IMR-90 (cell line): Measurements from ENCODE around the gene FLT1. TPM values are rescaled to one million over a fixed set of nuclear protein-coding genes. Genes with fewer than 3 reads are reported as not detected.

Experiments
- ATAC-seq: fragments of 200-7000 bp; cut with Tn5 transposase; 2 replicates; pipeline ENCODE4 v1.9.1; 2020; ENCODE audit warnings: low read depth, mild to moderate bottlenecking, moderate library complexity
- BruUV-seq: library from RNA; stranded (reverse); fragments of 400-500 nt; replicated peaks from 2 replicates; lab custom pipeline; 2021; lab: Mats Ljungman, UMichigan
- CTCF ChIA-PET: fragments of 300-600 bp; formaldehyde crosslinking; extraction: SDS; loops from one replicate; lab custom pipeline; 2021; ENCODE audit warnings: antibody characterized with exemption; lab: Yijun Ruan, JAX
- POLR2A ChIA-PET: fragments of 300-600 bp; sonication (Branson Sonifier 250); formaldehyde crosslinking; loops from one replicate; lab custom pipeline; 2022; ENCODE audit warnings: antibody characterized with exemption; ENCODE audit not compliant: unreplicated experiment; lab: Charles Lee
- DNase-seq: peaks from one replicate; pipeline ENCODE4 v3.0.0; 2013
- H2AFZ ChIP-seq: replicated peaks from 2 replicates; pipeline ENCODE3; 2013; ENCODE audit warnings: low read length, mild to moderate bottlenecking; ENCODE audit not compliant: poor library complexity
- H2AK5ac ChIP-seq: 2 replicates; pipeline ENCODE4 v1.6.1; 2013; ENCODE audit warnings: low read depth, low read length, inconsistent platforms
- H2AK9ac ChIP-seq: replicated peaks from 2 replicates; pipeline ENCODE3; 2013; ENCODE audit warnings: mild to moderate bottlenecking, low read depth, low read length, moderate library complexity; ENCODE audit not compliant: poor library complexity
- H2BK120ac ChIP-seq: 2 replicates; pipeline ENCODE4 v1.6.1; 2013; ENCODE audit warnings: low read depth, low read length, inconsistent platforms
- H2BK15ac ChIP-seq: 3 replicates; pipeline ENCODE4 v1.6.1; 2013; ENCODE audit warnings: low read depth, low read length, inconsistent platforms
- H2BK20ac ChIP-seq: 2 replicates; pipeline ENCODE4 v1.6.1; 2013; ENCODE audit warnings: low read depth, mild to moderate bottlenecking, inconsistent platforms, low read length, moderate library complexity
- H2BK5ac ChIP-seq: 2 replicates; pipeline ENCODE4 v1.6.1; 2013; ENCODE audit warnings: mild to moderate bottlenecking, low read depth, low read length, inconsistent platforms; ENCODE audit not compliant: poor library complexity, severe bottlenecking
- H3K14ac ChIP-seq: replicated peaks from 2 replicates; pipeline ENCODE4 v1.6.1; 2013; ENCODE audit warnings: low read depth, low read length, inconsistent platforms
- H3K18ac ChIP-seq: 2 replicates; pipeline ENCODE4 v1.6.1; 2013; ENCODE audit warnings: low read depth, low read length, control low read depth
- H3K23ac ChIP-seq: 2 replicates; pipeline ENCODE4 v1.6.1; 2013; ENCODE audit warnings: low read depth, low read length, inconsistent platforms
- H3K27ac ChIP-seq: 2 replicates; pipeline ENCODE4 v1.5.1; 2013; ENCODE audit warnings: mild to moderate bottlenecking, control low read depth, low read length; ENCODE audit not compliant: insufficient read depth
- H3K27me3 ChIP-seq: 2 replicates; pipeline ENCODE4 v1.6.1; 2013; ENCODE audit warnings: low read length; ENCODE audit not compliant: control insufficient read depth, insufficient read depth
- H3K36me3 ChIP-seq: 2 replicates; pipeline ENCODE4 v1.6.1; 2013; ENCODE audit warnings: low read length, mixed read lengths; ENCODE audit not compliant: control insufficient read depth, insufficient read depth
- H3K4ac ChIP-seq: 2 replicates; pipeline ENCODE4 v1.6.1; 2013; ENCODE audit warnings: low read depth, low read length, inconsistent platforms
- H3K4me1 ChIP-seq: 2 replicates; pipeline ENCODE4 v1.6.1; 2013; ENCODE audit warnings: low read length, mixed read lengths; ENCODE audit not compliant: control insufficient read depth, insufficient read depth
- H3K4me2 ChIP-seq: 2 replicates; pipeline ENCODE4 v1.6.1; 2013; ENCODE audit warnings: low read depth, mild to moderate bottlenecking, control low read depth, low read length, moderate library complexity
- H3K4me3 ChIP-seq: 2 replicates; pipeline ENCODE4 v1.5.1; 2013; ENCODE audit warnings: low read depth, mild to moderate bottlenecking, control low read depth, low read length, moderate library complexity; ENCODE audit not compliant: insufficient read depth
- H3K56ac ChIP-seq: 2 replicates; pipeline ENCODE4 v1.6.1; 2013; ENCODE audit warnings: low read length, inconsistent platforms; ENCODE audit not compliant: insufficient read depth; ENCODE audit errors: extremely low read depth
- H3K79me1 ChIP-seq, 2 experiments: 2 replicates each; pipeline ENCODE4 v1.6.1; 2013; ENCODE audit warnings: low read length in 2 of 2, inconsistent platforms in 1 of 2, low read depth in 1 of 2
- H3K9ac ChIP-seq: 2 replicates; pipeline ENCODE4 v1.6.1; 2013; ENCODE audit warnings: low read depth, low read length, control low read depth
- H3K9me1 ChIP-seq: 2 replicates; pipeline ENCODE4 v1.6.1; 2013; ENCODE audit warnings: low read length, inconsistent platforms; ENCODE audit not compliant: insufficient read depth
- H3K9me3 ChIP-seq: 2 replicates; pipeline ENCODE4 v1.6.1; 2013; ENCODE audit warnings: low read length; ENCODE audit not compliant: control insufficient read depth, insufficient read depth
- H4K20me1 ChIP-seq: 2 replicates; pipeline ENCODE4 v1.6.1; 2013; ENCODE audit warnings: low read length, inconsistent platforms; ENCODE audit not compliant: insufficient read depth
- H4K5ac ChIP-seq: 2 replicates; pipeline ENCODE4 v1.6.1; 2013; ENCODE audit warnings: mild to moderate bottlenecking, low read depth, low read length, control low read depth
- H4K8ac ChIP-seq, 2 experiments: 2 replicates each; pipeline ENCODE4 v1.6.1; 2013; ENCODE audit warnings: low read depth in 2 of 2, low read length in 2 of 2, control low read depth in 1 of 2, inconsistent platforms in 1 of 2
- H4K91ac ChIP-seq: 2 replicates; pipeline ENCODE4 v1.6.1; 2013; ENCODE audit warnings: low read depth, low read length, inconsistent platforms; ENCODE audit not compliant: insufficient read depth
- BHLHE40 ChIP-seq: fragments of 150-350 bp; IDR thresholded peaks from 2 replicates; pipeline ENCODE4 v1.6.1; 2016; ENCODE audit warnings: mild to moderate bottlenecking, low read depth, low read length
- CEBPB ChIP-seq: IDR thresholded peaks from 2 replicates; pipeline ENCODE4 v1.6.1; 2012; ENCODE audit warnings: low read depth, low read length, improper control_type of control experiment
- CHD1 ChIP-seq: IDR thresholded peaks from 2 replicates; pipeline ENCODE4 v1.6.1; 2012; ENCODE audit warnings: low read depth, low read length, improper control_type of control experiment
- CTCF ChIP-seq: conservative IDR thresholded peaks from 2 replicates; pipeline ENCODE4 v1.5.1; 2012; ENCODE audit warnings: mild to moderate bottlenecking, low read depth, low read length, improper control_type of control experiment
- ELK1 ChIP-seq: fragments of 150-350 bp; IDR thresholded peaks from 2 replicates; pipeline ENCODE4 v1.6.1; 2016; ENCODE audit warnings: low read depth, mild to moderate bottlenecking, low read length, moderate library complexity, borderline replicate concordance
- FOS ChIP-seq: fragments of 150-350 bp; IDR thresholded peaks from 2 replicates; pipeline ENCODE4 v1.6.1; 2016; ENCODE audit warnings: low read depth, low read length
- MAFK ChIP-seq: IDR thresholded peaks from 2 replicates; pipeline ENCODE4 v1.6.1; 2012; ENCODE audit warnings: low read depth, low read length, improper control_type of control experiment
- MAZ ChIP-seq: IDR thresholded peaks from 2 replicates; pipeline ENCODE4 v1.6.1; 2012; ENCODE audit warnings: low read depth, mild to moderate bottlenecking, low read length, improper control_type of control experiment, moderate library complexity, borderline replicate concordance
- MXI1 ChIP-seq: IDR thresholded peaks from 2 replicates; pipeline ENCODE4 v1.6.1; 2012; ENCODE audit warnings: low read depth, mild to moderate bottlenecking, low read length, moderate library complexity, borderline replicate concordance
- NFE2L2 ChIP-seq: fragments of 150-350 bp; IDR thresholded peaks from 2 replicates; pipeline ENCODE4 v1.6.1; 2016; ENCODE audit warnings: low read depth, mild to moderate bottlenecking, low read length
- POLR2A ChIP-seq: IDR thresholded peaks from 2 replicates; pipeline ENCODE4 v1.6.1; 2012; ENCODE audit warnings: mild to moderate bottlenecking, low read depth, low read length
- RAD21 ChIP-seq: IDR thresholded peaks from 2 replicates; pipeline ENCODE4 v1.6.1; 2012; ENCODE audit warnings: low read length, improper control_type of control experiment
- RCOR1 ChIP-seq: IDR thresholded peaks from 2 replicates; pipeline ENCODE4 v1.6.1; 2012; ENCODE audit warnings: mild to moderate bottlenecking, low read length, improper control_type of control experiment; ENCODE audit not compliant: insufficient replicate concordance
- RFX5 ChIP-seq: IDR thresholded peaks from 2 replicates; pipeline ENCODE4 v1.8.0; 2012; ENCODE audit warnings: low read depth, mild to moderate bottlenecking, low read length, moderate library complexity
- SMC3 ChIP-seq: fragments of 150-350 bp; IDR thresholded peaks from 2 replicates; pipeline ENCODE4 v1.6.1; 2016; ENCODE audit warnings: low read depth, mild to moderate bottlenecking, antibody characterized with exemption, low read length, moderate library complexity
- WGBS, 2 experiments: methylation state at CpG; one replicate each; pipeline versions ENCODE4 v1.1.5 to v1.1.7; 2013; ENCODE audit warnings: missing lambda C conversion rate in 2 of 2; ENCODE audit not compliant: insufficient read length in 1 of 2; ENCODE audit errors: extremely low coverage in 2 of 2; 5-methylcytosine and 5-hydroxymethylcytosine counted together
- dilution Hi-C: fragments of 300-500 bp; cut with HindIII; formaldehyde crosslinking; loops from one replicate; pipeline ENCODE4 v1.14.3; 2018; ENCODE audit warnings: low sequenced_read_pairs; ENCODE audit not compliant: unreplicated experiment
- in situ Hi-C: fragments of 300-500 bp; cut with MboI; formaldehyde crosslinking; loops from 3 replicates; pipeline ENCODE4 v1.14.3; 2019; ENCODE audit warnings: low sequenced_read_pairs, inconsistent platforms, mixed read lengths
- intact Hi-C: fragments of 100-400 bp; cut with micrococcal nuclease; formaldehyde crosslinking; loops from 2 replicates; pipeline ENCODE4 v1.10.0; 2022
- polyA plus RNA-seq, 3 experiments: library from polyadenylated mRNA; depleted of rRNA; stranded (reverse); fragments of >200 nt; gene quantifications; 2 replicates each; pipeline ENCODE4 v1.2.3, GENCODE V29; 2012; ENCODE audit warnings: low replicate concordance in 1 of 3
- total RNA-seq: library from RNA; depleted of rRNA; stranded (reverse); fragments of >200 nt; gene quantifications from 2 replicates; pipeline ENCODE4 v1.2.3, GENCODE V29; 2012
- TF ChIP-seq, protein P1 (sequence below): fragments of 150-350 bp; IDR thresholded peaks from 2 replicates; pipeline ENCODE4 v1.6.1; 2017; ENCODE audit warnings: mild to moderate bottlenecking, antibody characterized with exemption, low read length, low read depth

FLT1 gene
- total and polyA plus RNA-seq, 2 of the 4 experiments (the other 2 are of a cell fraction), result 4.5 to 10.4 TPM

DNA sequence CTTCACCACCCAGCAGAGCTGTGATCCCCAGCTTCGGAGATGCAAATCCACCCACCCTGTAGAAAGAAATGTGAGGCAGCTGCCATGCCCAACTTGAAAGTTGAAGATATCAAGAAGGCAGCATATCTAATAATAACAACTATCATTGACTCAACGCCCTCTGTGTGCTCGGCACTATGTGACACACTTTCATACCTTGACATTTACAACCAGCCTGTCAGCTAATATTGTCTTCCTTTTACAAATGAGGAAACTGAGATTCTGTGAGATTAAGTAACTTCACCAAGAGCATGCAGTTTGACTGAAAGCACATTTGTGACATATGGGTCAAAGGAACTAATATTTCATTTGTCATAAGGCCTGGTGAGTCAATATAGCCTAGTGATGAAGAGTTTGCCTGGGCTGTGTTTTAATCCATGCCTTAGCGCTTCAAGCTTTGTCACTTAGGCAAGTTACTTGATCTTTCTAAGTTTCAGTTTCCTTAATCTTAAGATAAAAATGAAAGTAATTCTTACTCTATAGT lies 137.0 kb downstream of the FLT1 start:
- WGBS, 2 experiments, result no CpG with 5 or more reads among the region's 4 CpGs
- CTCF ChIA-PET, result no interaction called here
- intact Hi-C loops, result no loop called here

More for the DNA sequence above, 137.0 kb downstream of the FLT1 start:
- ATAC-seq, result no peak
- Histone ChIP-seq H3K18ac (no peak overlapping the region), H3K4me1 (peaks cover 8% of the 10 kb centered on the region), H4K91ac (no peak overlapping the region), H2AK9ac (no peak overlapping the region), H2BK120ac (no peak overlapping the region), H2AFZ (no peak overlapping the region), H2AK5ac (no peak overlapping the region), H2BK20ac (no peak overlapping the region), H3K4me3 (no peak overlapping the region), H4K20me1 (no peaks in the 10 kb centered on the region), H3K27me3 (no peaks in the 10 kb centered on the region), H3K14ac (no peak overlapping the region), H2BK15ac (no peak overlapping the region), H4K8ac (no peak overlapping the region), H3K23ac (no peak overlapping the region), H3K9ac (no peak overlapping the region), H3K9me1 (peaks cover 3% of the 10 kb centered on the region; the same call in 1 of the 2 replicates), H3K79me1 (no peaks in the 10 kb centered on the region), H4K5ac (no peak overlapping the region), H3K4ac (no peak overlapping the region), H3K36me3 (no peaks in the 10 kb centered on the region), H3K9me3 (no peaks in the 10 kb centered on the region), H3K27ac (no peak overlapping the region), H3K4me2 (no peak overlapping the region), H2BK5ac (no peak overlapping the region), H3K56ac (no peak overlapping the region)
- TF ChIP-seq BHLHE40 (no peak), CHD1 (no peak), CEBPB (no peak), POLR2A (no peak), ELK1 (no peak), NFE2L2 (no peak), SMC3 (no peak), MXI1 (no peak), MAZ (no peak), RCOR1 (no peak), RAD21 (no peak), FOS (no peak), CTCF (no peak), MAFK (no peak), RFX5 (no peak)
- TF ChIP-seq, protein P1, sequence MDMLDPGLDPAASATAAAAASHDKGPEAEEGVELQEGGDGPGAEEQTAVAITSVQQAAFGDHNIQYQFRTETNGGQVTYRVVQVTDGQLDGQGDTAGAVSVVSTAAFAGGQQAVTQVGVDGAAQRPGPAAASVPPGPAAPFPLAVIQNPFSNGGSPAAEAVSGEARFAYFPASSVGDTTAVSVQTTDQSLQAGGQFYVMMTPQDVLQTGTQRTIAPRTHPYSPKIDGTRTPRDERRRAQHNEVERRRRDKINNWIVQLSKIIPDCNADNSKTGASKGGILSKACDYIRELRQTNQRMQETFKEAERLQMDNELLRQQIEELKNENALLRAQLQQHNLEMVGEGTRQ, result no peak
- POLR2A ChIA-PET, result interaction anchor here (0.6 kb wide), 1 partner anchor 9 kb away, joined by 3 read pairs; no protein-coding TSS in a partner anchor
- no peak for DNase-seq
- in situ Hi-C loops (no loop called here), dilution Hi-C loops (no loop called here)
- BruUV-seq, result no TSS peak
